ENCODE results near the gene MAD1L1.

- TF ChIP-seq CTCF (IDR thresholded peaks at IDR 0.05 in 8 of 11, conservative IDR thresholded peaks at IDR 0.05 in 3 of 11) (no peak), POLR2A (IDR thresholded peaks at IDR 0.05) (no peak), POLR2AphosphoS5 (IDR thresholded peaks at IDR 0.05) (peak in 1 of 3 donors; percentile 28)
Measured at GRCh38 chr7:1846331-1847065, 386.2 kb downstream of the MAD1L1 start.
